H1 (cell line): ENCODE data around the gene FANCL. TPM values are rescaled to one million over a fixed set of nuclear protein-coding genes. Genes with fewer than 3 reads are reported as not detected.

Experiments
- CTCF ChIA-PET: fragments of 300-600 bp; sonication (Branson Sonifier 250); formaldehyde crosslinking; loops from one replicate; lab custom pipeline; 2021; ENCODE audit not compliant: partially characterized antibody; lab: Charles Lee
- POLR2A ChIA-PET: fragments of 300-600 bp; sonication (Branson Sonifier 250); formaldehyde crosslinking; loops from one replicate; lab custom pipeline; 2021; ENCODE audit warnings: inconsistent platforms; ENCODE audit not compliant: partially characterized antibody; lab: Charles Lee
- DNase-seq, 2 experiments: peaks; one replicate each; pipeline versions ENCODE4 v3.0.0 to v3.0.0-alpha.2; 2010 to 2022; ENCODE audit warnings: low spot score in 2 of 2, low read depth in 1 of 2, mixed read lengths in 1 of 2
- FAIRE-seq: peaks from 2 replicates; lab custom pipeline; 2011; peaks lifted over from hg19 to GRCh38; lab: Jason Lieb, UNC
- H2AFZ ChIP-seq: 2 replicates; pipeline ENCODE4 v1.8.1; 2012; ENCODE audit warnings: low read length, inconsistent platforms
- H2AK5ac ChIP-seq: 2 replicates; pipeline ENCODE4 v1.6.1; 2013; ENCODE audit warnings: low read depth, low read length
- H2BK120ac ChIP-seq: replicated peaks from 2 replicates; pipeline ENCODE3; 2013; ENCODE audit warnings: low read depth, low read length, inconsistent platforms
- H2BK12ac ChIP-seq: 2 replicates; pipeline ENCODE4 v1.6.1; 2013; ENCODE audit warnings: low read depth, low read length
- H2BK15ac ChIP-seq: 2 replicates; pipeline ENCODE4 v1.6.1; 2013; ENCODE audit warnings: low read length
- H2BK20ac ChIP-seq: 2 replicates; pipeline ENCODE4 v1.6.1; 2013; ENCODE audit warnings: low read length
- H2BK5ac ChIP-seq: 2 replicates; pipeline ENCODE4 v1.6.1; 2013; ENCODE audit warnings: low read depth, low read length
- H3K14ac ChIP-seq: 2 replicates; pipeline ENCODE4 v1.6.1; 2013; ENCODE audit warnings: inconsistent platforms; ENCODE audit not compliant: insufficient read length
- H3K18ac ChIP-seq: 2 replicates; pipeline ENCODE4 v1.6.1; 2013; ENCODE audit warnings: low read length; ENCODE audit errors: extremely low read depth
- H3K23ac ChIP-seq: 2 replicates; pipeline ENCODE4 v1.6.1; 2013; ENCODE audit warnings: inconsistent platforms; ENCODE audit not compliant: insufficient read length
- H3K23me2 ChIP-seq: 2 replicates; pipeline ENCODE4 v1.6.1; 2013; ENCODE audit warnings: low read depth, low read length
- H3K27ac ChIP-seq: 2 replicates; pipeline ENCODE4 v1.6.1; 2011; ENCODE audit warnings: low read depth, low read length, inconsistent platforms
- H3K27me3 ChIP-seq, 4 experiments: replicated peaks in 1 of 4; 1 replicate in 1 of 4; 2 replicates in 3 of 4; pipeline versions ENCODE4 v1.6.1 to v1.8.1; 2011 to 2013; ENCODE audit warnings: low read length in 3 of 4, mild to moderate bottlenecking in 3 of 4, inconsistent platforms in 2 of 4, mixed read lengths in 2 of 4, moderate library complexity in 1 of 4; ENCODE audit not compliant: control insufficient read depth in 3 of 4, insufficient read depth in 3 of 4; ENCODE audit errors: extremely low read depth in 1 of 4
- H3K36me3 ChIP-seq, 4 experiments: 2 replicates each; pipeline versions ENCODE4 v1.6.1 to v1.8.1; 2011 to 2013; ENCODE audit warnings: mild to moderate bottlenecking in 4 of 4, low read length in 3 of 4, moderate library complexity in 2 of 4, control low read depth in 1 of 4, inconsistent platforms in 1 of 4; ENCODE audit not compliant: insufficient read depth in 4 of 4, control insufficient read depth in 2 of 4
- H3K4ac ChIP-seq: replicated peaks from 2 replicates; pipeline ENCODE3; 2013; ENCODE audit warnings: low read length, low read depth, mixed read lengths, inconsistent platforms; ENCODE audit not compliant: insufficient read length
- H3K4me1 ChIP-seq, 4 experiments: replicated peaks in 1 of 4; 1 replicate in 1 of 4; 2 replicates in 3 of 4; pipeline versions ENCODE4 v1.6.1 to v1.8.1; 2011 to 2013; ENCODE audit warnings: low read length in 3 of 4, inconsistent platforms in 2 of 4, mixed read lengths in 1 of 4; ENCODE audit not compliant: insufficient read depth in 4 of 4, control insufficient read depth in 3 of 4
- H3K4me2 ChIP-seq, 2 experiments: 2 replicates each; pipeline versions ENCODE4 v1.6.1 to v1.8.1; 2011 to 2013; ENCODE audit warnings: low read depth in 2 of 2, low read length in 2 of 2, control low read depth in 1 of 2, inconsistent platforms in 1 of 2, mild to moderate bottlenecking in 1 of 2; ENCODE audit not compliant: insufficient read depth in 1 of 2
- H3K4me3 ChIP-seq, 4 experiments: fragments of 200-600, 300-600 bp in 1 of 4; sonication (generic), shearing (Covaris generic), sonication (Bioruptor Twin) in 1 of 4; 2 replicates each; pipeline versions ENCODE4 v1.5.1 to v1.8.1; 2011 to 2016; ENCODE audit warnings: low read length in 4 of 4, low read depth in 3 of 4, control low read depth in 2 of 4, inconsistent platforms in 2 of 4, mild to moderate bottlenecking in 2 of 4, mixed read lengths in 1 of 4, moderate library complexity in 1 of 4; ENCODE audit not compliant: insufficient read depth in 2 of 4; ENCODE audit errors: extremely low read depth in 1 of 4
- H3K56ac ChIP-seq: replicated peaks from 2 replicates; pipeline ENCODE3; 2013; ENCODE audit warnings: low read depth, mild to moderate bottlenecking, mixed read lengths, low read length, inconsistent platforms; ENCODE audit not compliant: insufficient read length
- H3K79me1 ChIP-seq: 2 replicates; pipeline ENCODE4 v1.6.1; 2013; ENCODE audit warnings: low read depth, low read length, control low read depth
- H3K79me2 ChIP-seq, 2 experiments: 2 replicates each; pipeline versions ENCODE4 v1.6.1 to v1.8.1; 2012 to 2013; ENCODE audit warnings: low read length in 2 of 2, mild to moderate bottlenecking in 2 of 2, inconsistent platforms in 1 of 2; ENCODE audit not compliant: insufficient read depth in 2 of 2, control insufficient read depth in 1 of 2
- H3K9ac ChIP-seq, 4 experiments: replicated peaks in 1 of 4; 1 replicate in 1 of 4; 2 replicates in 3 of 4; pipeline versions ENCODE4 v1.6.1 to v1.8.1; 2011 to 2013; ENCODE audit warnings: low read depth in 3 of 4, low read length in 3 of 4, control low read depth in 2 of 4, mild to moderate bottlenecking in 2 of 4, moderate library complexity in 2 of 4, inconsistent platforms in 1 of 4; ENCODE audit errors: extremely low read depth in 1 of 4
- H3K9me3 ChIP-seq, 2 experiments: 2 replicates each; pipeline versions ENCODE4 v1.6.1 to v1.8.1; 2012 to 2013; ENCODE audit warnings: mild to moderate bottlenecking in 2 of 2, moderate library complexity in 2 of 2, control low read depth in 1 of 2, inconsistent platforms in 1 of 2, low read depth in 1 of 2, low read length in 1 of 2, mixed read lengths in 1 of 2; ENCODE audit not compliant: insufficient read depth in 2 of 2
- H4K20me1 ChIP-seq, 2 experiments: replicated peaks in 1 of 2; 2 replicates each; pipeline versions ENCODE3 to v1.8.1; 2011 to 2013; ENCODE audit warnings: inconsistent platforms in 2 of 2, low read length in 2 of 2, mild to moderate bottlenecking in 1 of 2; ENCODE audit not compliant: insufficient read depth in 2 of 2, control insufficient read depth in 1 of 2
- H4K5ac ChIP-seq: 2 replicates; pipeline ENCODE4 v1.6.1; 2013; ENCODE audit warnings: low read length, low read depth, mixed read lengths, inconsistent platforms; ENCODE audit not compliant: insufficient read length
- H4K8ac ChIP-seq: 2 replicates; pipeline ENCODE4 v1.8.0; 2013; ENCODE audit warnings: mild to moderate bottlenecking, moderate library complexity, low read length, inconsistent platforms; ENCODE audit not compliant: insufficient read depth; ENCODE audit errors: extremely low read depth
- H4K91ac ChIP-seq: replicated peaks from 2 replicates; pipeline ENCODE3; 2013; ENCODE audit warnings: low read length, mixed read lengths, inconsistent platforms; ENCODE audit not compliant: insufficient read length
- BACH1 ChIP-seq: IDR thresholded peaks from 2 replicates; pipeline ENCODE4 v1.6.1; 2012; ENCODE audit warnings: low read length, improper control_type of control experiment
- BCL11A ChIP-seq, 2 experiments: IDR thresholded peaks; one replicate each; pipeline ENCODE4 v1.6.1; 2011; ENCODE audit warnings: low read depth in 2 of 2, low read length in 2 of 2, mild to moderate bottlenecking in 2 of 2
- BRCA1 ChIP-seq: IDR thresholded peaks from 2 replicates; pipeline ENCODE4 v1.6.1; 2012; ENCODE audit warnings: low read depth, low read length, improper control_type of control experiment
- CBX5 ChIP-seq: fragments of 300-800, 300-1000 bp; sonication (generic); IDR thresholded peaks from 2 replicates; pipeline ENCODE4 v1.7.1; 2016; ENCODE audit warnings: antibody characterized with exemption, low read length, low read depth
- EGR1 ChIP-seq: IDR thresholded peaks from 2 replicates; pipeline ENCODE4 v1.6.1; 2011; ENCODE audit warnings: low read depth, low read length, borderline replicate concordance
- EP300 ChIP-seq, 2 experiments: IDR thresholded peaks; 1 replicate in 1 of 2; 2 replicates in 1 of 2; pipeline ENCODE4 v1.6.1; 2011 to 2012; ENCODE audit warnings: low read depth in 2 of 2, low read length in 2 of 2, mild to moderate bottlenecking in 2 of 2, borderline replicate concordance in 1 of 2, inconsistent platforms in 1 of 2, moderate library complexity in 1 of 2
- GTF2F1 ChIP-seq: IDR thresholded peaks from 2 replicates; pipeline ENCODE4 v1.6.1; 2012; ENCODE audit warnings: low read depth, low read length, improper control_type of control experiment, borderline replicate concordance
- HDAC6 ChIP-seq: IDR thresholded peaks from one replicate; pipeline ENCODE4 v1.7.1; 2012; ENCODE audit warnings: low read depth, mild to moderate bottlenecking, inconsistent platforms, low read length, moderate library complexity
- JUN ChIP-seq: IDR thresholded peaks from 2 replicates; pipeline ENCODE4 v1.6.1; 2011; ENCODE audit warnings: low read depth, mild to moderate bottlenecking, improper control_type of control experiment, low read length
- RAD21 ChIP-seq, 2 experiments: IDR thresholded peaks in 1 of 2; conservative IDR thresholded peaks in 1 of 2; 2 replicates each; pipeline ENCODE4 v1.6.1; 2011; ENCODE audit warnings: low read depth in 2 of 2, low read length in 2 of 2, improper control_type of control experiment in 1 of 2, inconsistent platforms in 1 of 2, mild to moderate bottlenecking in 1 of 2, moderate library complexity in 1 of 2
- RBBP5 ChIP-seq: IDR thresholded peaks from 2 replicates; pipeline ENCODE4 v1.7.1; 2012; ENCODE audit warnings: low read depth, mild to moderate bottlenecking, inconsistent platforms, low read length, moderate library complexity, borderline replicate concordance
- SIN3A ChIP-seq, 2 experiments: IDR thresholded peaks in 1 of 2; conservative IDR thresholded peaks in 1 of 2; 2 replicates each; pipeline ENCODE4 v1.6.1; 2011 to 2012; ENCODE audit warnings: low read length in 2 of 2, improper control_type of control experiment in 1 of 2, low read depth in 1 of 2, mild to moderate bottlenecking in 1 of 2
- SRF ChIP-seq: IDR thresholded peaks from 2 replicates; pipeline ENCODE4 v1.6.1; 2011; ENCODE audit warnings: mild to moderate bottlenecking, low read depth, low read length, moderate library complexity
- WGBS, 2 experiments: shearing (Covaris generic) in 1 of 2; methylation state at CpG; one replicate each; pipeline versions ENCODE4 v1.1.6 to v1.1.7; 2013 to 2015; ENCODE audit warnings: low lambda C conversion rate in 2 of 2, mixed read lengths in 2 of 2, inconsistent platforms in 1 of 2, low coverage in 1 of 2, missing lambda C conversion rate in 1 of 2; ENCODE audit not compliant: insufficient replicate concordance in 2 of 2, insufficient coverage in 1 of 2, insufficient read length in 1 of 2; ENCODE audit errors: extremely low coverage in 1 of 2, missing lambda C conversion rate in 1 of 2; 5-methylcytosine and 5-hydroxymethylcytosine counted together
- polyA plus RNA-seq, 7 experiments: library from polyadenylated mRNA; depleted of rRNA in 3 of 7; stranded (reverse) in 5 of 7; unstranded in 2 of 7; fragments of >200 nt in 5 of 7; fragments of 200-250 nt in 2 of 7; gene quantifications; 1 replicate in 5 of 7; 2 replicates in 1 of 7; 4 replicates in 1 of 7; pipeline versions ENCODE4 v1.2.1 to v1.2.3, GENCODE V29; 2011 to 2013; ENCODE audit warnings: missing spikeins in 2 of 7, mixed read lengths in 2 of 7
- total RNA-seq: library from RNA; stranded (reverse); fragmentation: NEBNext Ultra II Directional; extraction: Animal tissue kit (Norgen Biotek cat#: 25700); gene quantifications from 2 replicates; pipeline ENCODE4 v1.2.1, GENCODE V29; 2021

The FANCL gene
- total and polyA plus RNA-seq, 2 of the 8 experiments (the other 6 are each of a cell fraction or from before 2014, with no cell fraction given): 38.7 to 55.9 TPM

DNA sequence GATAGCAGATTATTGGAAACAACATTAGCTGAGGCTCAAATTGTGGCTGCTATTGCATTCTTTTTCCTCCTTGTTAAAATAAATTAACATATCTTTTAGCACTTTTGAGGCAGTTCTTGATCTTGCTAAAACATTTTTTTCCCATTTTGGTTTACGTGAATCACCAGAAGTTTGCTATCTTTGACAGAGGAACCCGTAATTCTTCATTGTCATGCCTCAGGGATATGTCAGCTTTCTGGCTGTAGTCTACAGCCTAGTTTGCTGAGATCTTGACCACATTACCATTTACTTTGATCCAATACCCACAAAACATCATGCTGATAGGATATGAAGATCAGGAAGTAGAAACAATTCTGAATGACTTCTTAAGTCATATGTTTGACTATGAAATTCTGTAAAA is 25.1 kb upstream of the FANCL start:
- no peaks in the 10 kb centered on the region for H3K4me1 ChIP-seq
- H2AFZ ChIP-seq: no peak overlapping the region; the same call in 1 of the 2 replicates
- no peak overlapping the region for H3K4me3 ChIP-seq
- H3K27ac ChIP-seq: no peak overlapping the region
- H2AK5ac ChIP-seq: no peak overlapping the region
- H3K14ac ChIP-seq: no peak overlapping the region
- H4K5ac ChIP-seq: no peak overlapping the region
- ChIA-PET POLR2A (no interaction called here), CTCF (no interaction called here)
- H3K18ac ChIP-seq: no peak overlapping the region
- no peak overlapping the region for H4K91ac ChIP-seq
- H3K79me1 ChIP-seq: no peaks in the 10 kb centered on the region
- TF ChIP-seq SIN3A (conservative IDR thresholded peaks at IDR 0.05 in 1 of 2, IDR thresholded peaks at IDR 0.05 in 1 of 2; ENCODE audit: low read depth in 1 of 2, low read length in 2 of 2) (no peak), EGR1 (no peak), CBX5 (no peak), JUN (no peak), SRF (no peak), BACH1 (no peak), BRCA1 (no peak), HDAC6 (no peak), RAD21 (IDR thresholded peaks at IDR 0.05 in 1 of 2, conservative IDR thresholded peaks at IDR 0.05 in 1 of 2; ENCODE audit: low read depth in 2 of 2, low read length in 2 of 2) (no peak), RBBP5 (no peak), GTF2F1 (no peak), EP300 (IDR thresholded peaks at IDR 0.05; ENCODE audit: borderline replicate concordance in 1 of 2, low read depth in 2 of 2, low read length in 2 of 2) (no peak), BCL11A (IDR thresholded peaks at IDR 0.05; ENCODE audit: low read depth in 2 of 2, low read length in 2 of 2) (no peak)
- H3K79me2 ChIP-seq: no peaks in the 10 kb centered on the region
- H3K56ac ChIP-seq: no peak overlapping the region
- FAIRE-seq (no peak), DNase-seq (no peak)
- H3K9ac ChIP-seq: no peak overlapping the region
- WGBS, 2 experiments: 93% methylated on average over 2 of the region's 2 CpGs; no CpG with 5 or more reads in 1 of the 2 experiments
- no peaks in the 10 kb centered on the region for H3K23me2 ChIP-seq
- no peak overlapping the region for H4K8ac ChIP-seq
- H2BK120ac ChIP-seq: no peak overlapping the region
- H2BK5ac ChIP-seq: no peak overlapping the region
- H3K4me2 ChIP-seq: no peak overlapping the region
- H3K36me3 ChIP-seq: no peaks in the 10 kb centered on the region
- H3K9me3 ChIP-seq: no peaks in the 10 kb centered on the region
- no peak overlapping the region for H2BK20ac ChIP-seq
- H3K4ac ChIP-seq: no peak overlapping the region
- no peak overlapping the region for H2BK12ac ChIP-seq
- H3K23ac ChIP-seq: no peak overlapping the region
- H4K20me1 ChIP-seq: no peaks in the 10 kb centered on the region
- H2BK15ac ChIP-seq: no peak overlapping the region
- no peaks in the 10 kb centered on the region for H3K27me3 ChIP-seq
